ENCODE measurements around the gene CLSTN2.

CLSTN2 gene

DNA sequence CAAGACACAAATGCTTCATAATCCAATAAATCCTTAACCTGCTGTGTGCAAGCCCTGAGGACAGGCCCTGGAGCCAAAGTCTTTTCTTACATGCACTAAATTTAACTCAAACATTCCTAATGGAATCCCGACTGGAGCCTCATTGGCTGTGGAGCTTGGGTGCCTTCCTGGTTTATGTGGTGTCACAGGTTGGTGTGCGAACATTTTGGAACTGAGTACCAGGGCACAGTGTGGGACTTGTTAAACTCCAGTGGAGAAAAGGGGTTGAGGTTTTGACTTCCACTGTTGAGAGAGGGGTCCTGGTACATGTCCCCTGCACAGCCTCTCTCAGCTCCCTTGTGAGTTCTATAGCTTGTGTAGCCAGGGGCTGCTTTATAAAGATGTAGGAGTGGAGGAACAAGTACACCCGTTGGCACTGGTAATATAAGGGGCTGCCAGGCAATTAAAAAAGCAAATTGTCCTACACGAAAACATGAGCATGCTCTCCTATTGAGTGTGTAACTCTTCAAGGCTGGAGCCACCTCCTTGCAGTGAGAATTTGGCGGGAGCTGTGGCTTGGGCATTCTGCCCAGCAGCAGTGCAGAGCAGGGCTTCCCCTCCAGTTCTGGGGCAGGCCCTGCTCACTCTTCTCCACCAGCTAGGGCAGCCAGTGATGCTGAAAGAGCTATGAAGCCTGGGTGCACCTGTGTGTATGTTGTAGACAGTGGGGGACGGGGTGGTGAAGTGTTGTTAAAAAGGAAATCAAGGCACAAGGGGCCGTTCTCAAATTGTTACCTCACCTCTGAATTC, 218.1 kb downstream of the CLSTN2 start:
- peaks cover 9% of the 10 kb centered on the region for H3K4me1 ChIP-seq (ENCODE audit: control insufficient read depth, low read length)
- no peaks in the 10 kb centered on the region for H3K9me2 ChIP-seq (replicated peaks; ENCODE audit: control insufficient read depth, low read length)
- no peaks in the 10 kb centered on the region for H3F3A ChIP-seq (ENCODE audit: control insufficient read depth, insufficient read depth)
- no peak overlapping the region for H3K4me2 ChIP-seq (ENCODE audit: low read length)
- no peaks in the 10 kb centered on the region for H3K27me3 ChIP-seq (ENCODE audit: control insufficient read depth, low read length)
- H4K20me1 ChIP-seq (ENCODE audit: control insufficient read depth, insufficient read depth, low read depth, low read length): no peaks in the 10 kb centered on the region
- H3K9me3 ChIP-seq (ENCODE audit: control insufficient read depth, insufficient read depth, low read length): peaks cover 2% of the 10 kb centered on the region; the same call in 1 of the 2 replicates
- H3K36me3 ChIP-seq (ENCODE audit: control insufficient read depth, low read length): no peaks in the 10 kb centered on the region
- no peak overlapping the region for H3K27ac ChIP-seq (ENCODE audit: low read depth, low read length)
- no peak for TF ChIP-seq EZH2phosphoT487 (IDR thresholded peaks at IDR 0.05; ENCODE audit: borderline replicate concordance, low read length)
- TF ChIP-seq, protein P1, sequence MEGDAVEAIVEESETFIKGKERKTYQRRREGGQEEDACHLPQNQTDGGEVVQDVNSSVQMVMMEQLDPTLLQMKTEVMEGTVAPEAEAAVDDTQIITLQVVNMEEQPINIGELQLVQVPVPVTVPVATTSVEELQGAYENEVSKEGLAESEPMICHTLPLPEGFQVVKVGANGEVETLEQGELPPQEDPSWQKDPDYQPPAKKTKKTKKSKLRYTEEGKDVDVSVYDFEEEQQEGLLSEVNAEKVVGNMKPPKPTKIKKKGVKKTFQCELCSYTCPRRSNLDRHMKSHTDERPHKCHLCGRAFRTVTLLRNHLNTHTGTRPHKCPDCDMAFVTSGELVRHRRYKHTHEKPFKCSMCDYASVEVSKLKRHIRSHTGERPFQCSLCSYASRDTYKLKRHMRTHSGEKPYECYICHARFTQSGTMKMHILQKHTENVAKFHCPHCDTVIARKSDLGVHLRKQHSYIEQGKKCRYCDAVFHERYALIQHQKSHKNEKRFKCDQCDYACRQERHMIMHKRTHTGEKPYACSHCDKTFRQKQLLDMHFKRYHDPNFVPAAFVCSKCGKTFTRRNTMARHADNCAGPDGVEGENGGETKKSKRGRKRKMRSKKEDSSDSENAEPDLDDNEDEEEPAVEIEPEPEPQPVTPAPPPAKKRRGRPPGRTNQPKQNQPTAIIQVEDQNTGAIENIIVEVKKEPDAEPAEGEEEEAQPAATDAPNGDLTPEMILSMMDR (IDR thresholded peaks at IDR 0.05; ENCODE audit: low read depth, low read length, poor library complexity, severe bottlenecking): no peak
- H3K79me2 ChIP-seq (ENCODE audit: control insufficient read depth, low read length): no peaks in the 10 kb centered on the region
- no peak overlapping the region for H3K4me3 ChIP-seq (ENCODE audit: low read length)

DNA sequence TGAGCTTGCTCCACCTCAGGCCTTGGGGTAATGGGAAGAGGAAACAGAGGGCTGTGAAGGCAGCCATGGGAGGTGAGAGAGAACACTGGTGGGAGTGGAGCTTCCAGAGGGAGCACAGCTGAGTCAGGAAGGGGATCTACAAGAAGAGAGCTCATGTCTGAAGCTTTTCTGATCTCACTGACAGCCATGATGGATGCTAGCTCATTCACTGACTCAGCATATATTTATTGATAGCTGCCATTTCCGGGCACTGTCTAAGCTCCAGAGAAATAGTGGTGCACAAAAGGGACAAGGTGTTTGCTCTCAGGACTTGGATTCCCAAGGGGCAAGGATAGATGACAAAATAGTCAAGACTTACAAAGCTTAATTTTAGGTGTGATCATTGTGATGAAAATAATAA, 218.8 kb downstream of the CLSTN2 start:
- TF ChIP-seq, protein P1 (IDR thresholded peaks at IDR 0.05; ENCODE audit: low read depth, low read length, poor library complexity, severe bottlenecking): no peak
- TF ChIP-seq EZH2phosphoT487 (IDR thresholded peaks at IDR 0.05; ENCODE audit: borderline replicate concordance, low read length): no peak
- Histone ChIP-seq H3K4me1 (ENCODE audit: control insufficient read depth, low read length) (peaks cover 9% of the 10 kb centered on the region), H4K20me1 (ENCODE audit: control insufficient read depth, insufficient read depth, low read depth, low read length) (no peaks in the 10 kb centered on the region), H3K4me2 (ENCODE audit: low read length) (no peak overlapping the region), H3K79me2 (ENCODE audit: control insufficient read depth, low read length) (no peaks in the 10 kb centered on the region), H3F3A (ENCODE audit: control insufficient read depth, insufficient read depth) (no peaks in the 10 kb centered on the region), H3K36me3 (ENCODE audit: control insufficient read depth, low read length) (no peaks in the 10 kb centered on the region), H3K27me3 (ENCODE audit: control insufficient read depth, low read length) (no peaks in the 10 kb centered on the region), H3K9me3 (ENCODE audit: control insufficient read depth, insufficient read depth, low read length) (peaks cover 2% of the 10 kb centered on the region; the same call in 1 of the 2 replicates), H3K4me3 (ENCODE audit: low read length) (no peak overlapping the region), H3K27ac (ENCODE audit: low read depth, low read length) (no peak overlapping the region), H3K9me2 (replicated peaks; ENCODE audit: control insufficient read depth, low read length) (no peaks in the 10 kb centered on the region)

DNA sequence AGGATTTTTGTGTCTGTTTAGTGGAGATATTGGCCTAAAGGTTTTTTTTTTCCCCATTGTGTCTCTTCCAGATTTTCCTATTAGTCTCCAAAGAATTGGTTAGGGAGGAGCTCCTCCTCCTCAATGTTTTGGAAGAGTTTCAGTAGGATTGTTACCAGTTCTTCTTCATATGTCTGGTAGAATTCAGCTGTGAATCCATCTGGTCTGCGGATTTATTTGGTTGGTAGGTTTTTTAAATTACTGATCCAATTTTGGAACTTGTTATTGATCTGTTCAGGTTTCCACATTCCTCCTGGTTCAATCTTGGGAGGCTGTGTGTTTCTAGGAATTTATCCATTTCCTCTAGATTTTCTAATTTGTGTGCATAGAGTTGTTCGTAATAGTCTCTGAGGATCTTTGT, 222.2 kb downstream of the CLSTN2 start:
- Histone ChIP-seq H3K27me3 (ENCODE audit: control insufficient read depth, low read length) (0 out of 2 replicates have a peak, but pooled peaks cover 1% of the 10 kb centered on the region), H3K4me3 (ENCODE audit: low read length) (no peak overlapping the region), H3K4me1 (ENCODE audit: control insufficient read depth, low read length) (peaks cover 9% of the 10 kb centered on the region), H3K9me2 (replicated peaks; ENCODE audit: control insufficient read depth, low read length) (no peaks in the 10 kb centered on the region), H3K79me2 (ENCODE audit: control insufficient read depth, low read length) (no peaks in the 10 kb centered on the region), H3K4me2 (ENCODE audit: low read length) (no peak overlapping the region), H3K36me3 (ENCODE audit: control insufficient read depth, low read length) (no peaks in the 10 kb centered on the region), H3K9me3 (ENCODE audit: control insufficient read depth, insufficient read depth, low read length) (peaks cover 2% of the 10 kb centered on the region; the same call in 1 of the 2 replicates), H3F3A (ENCODE audit: control insufficient read depth, insufficient read depth) (no peaks in the 10 kb centered on the region), H4K20me1 (ENCODE audit: control insufficient read depth, insufficient read depth, low read depth, low read length) (no peaks in the 10 kb centered on the region), H3K27ac (ENCODE audit: low read depth, low read length) (no peak overlapping the region)
- TF ChIP-seq, protein P1 (IDR thresholded peaks at IDR 0.05; ENCODE audit: low read depth, low read length, poor library complexity, severe bottlenecking): no peak

All from DOHH2 (cell line).